NB4 (cell line): ENCODE measurements around the gene SLC25A39.

Experiments
- CTCF ChIP-seq: IDR thresholded peaks from one replicate; pipeline ENCODE4 v1.5.1; 2012; ENCODE audit warnings: low read depth, low read length
- MAX ChIP-seq: IDR thresholded peaks from 2 replicates; pipeline ENCODE4 v1.6.1; 2011; ENCODE audit warnings: low read depth, low read length
- MYC ChIP-seq: IDR thresholded peaks from 2 replicates; pipeline ENCODE4 v1.6.1; 2011; ENCODE audit warnings: low read depth, low read length
- POLR2A ChIP-seq: IDR thresholded peaks from 2 replicates; pipeline ENCODE4 v1.6.1; 2011; ENCODE audit warnings: mild to moderate bottlenecking; ENCODE audit not compliant: insufficient read length; ENCODE audit errors: extremely low read depth

- TF ChIP-seq CTCF (no peak), POLR2A (no peak), MAX (no peak), MYC (no peak)
These were observed 14.1 kb upstream of the SLC25A39 start for GRCh38 chr17:44338702-44339101.
